ENCODE measurements around the gene KIZ. TPM values are rescaled to one million over a fixed set of nuclear protein-coding genes. Genes with fewer than 3 reads are reported as not detected.
A peak's percentile ranks its signal among the peaks of the same experiment; 100 is the strongest.

KIZ gene
- total and polyA plus RNA-seq, 2 of the 4 experiments (the other 2 are of a cell fraction) = 9.9 to 14.0 TPM

- Histone ChIP-seq H3K9ac (ENCODE audit: low read depth, low read length) (no peak within 1 kb of the TSS), H4K91ac (ENCODE audit: insufficient read depth, low read depth, low read length) (no peak within 1 kb of the TSS), H2BK15ac (ENCODE audit: low read depth, low read length) (no peak within 1 kb of the TSS), H4K20me1 (ENCODE audit: insufficient read depth, low read length) (no peaks in the 10 kb centered on the region), H2AFZ (replicated peaks; ENCODE audit: low read length, poor library complexity) (peak within 1 kb of the TSS; percentile 19), H3K9me1 (ENCODE audit: insufficient read depth, low read length) (no peaks in the 10 kb centered on the region; the same call in 1 of the 2 replicates), H4K8ac (ENCODE audit: low read depth in 2 of 2, low read length in 2 of 2) (no peak within 1 kb of the TSS), H3K36me3 (ENCODE audit: control insufficient read depth, insufficient read depth, low read length) (no peaks in the 10 kb centered on the region), H3K4me2 (ENCODE audit: low read depth, low read length) (no peak within 1 kb of the TSS), H3K14ac (replicated peaks; ENCODE audit: low read depth, low read length) (no peak within 1 kb of the TSS), H2BK5ac (ENCODE audit: low read depth, low read length, poor library complexity, severe bottlenecking) (no peak within 1 kb of the TSS), H4K5ac (ENCODE audit: low read depth, low read length) (no peak within 1 kb of the TSS), H3K18ac (ENCODE audit: low read depth, low read length) (no peak within 1 kb of the TSS), H3K27ac (ENCODE audit: insufficient read depth, low read length) (no peak within 1 kb of the TSS), H3K4me1 (ENCODE audit: control insufficient read depth, insufficient read depth, low read length) (no peaks in the 10 kb centered on the region; the same call in 1 of the 2 replicates), H2BK120ac (ENCODE audit: low read depth, low read length) (no peak within 1 kb of the TSS), H2AK9ac (replicated peaks; ENCODE audit: low read depth, low read length, poor library complexity) (no peak within 1 kb of the TSS), H3K9me3 (ENCODE audit: control insufficient read depth, insufficient read depth, low read length) (no peaks in the 10 kb centered on the region; the same call in 1 of the 2 replicates), H3K4me3 (ENCODE audit: insufficient read depth, low read depth, low read length) (no peak within 1 kb of the TSS), H3K4ac (ENCODE audit: low read depth, low read length) (no peak within 1 kb of the TSS), H2AK5ac (ENCODE audit: low read depth, low read length) (no peak within 1 kb of the TSS), H3K56ac (ENCODE audit: extremely low read depth, insufficient read depth, low read length) (no peak within 1 kb of the TSS), H3K23ac (ENCODE audit: low read depth, low read length) (no peak within 1 kb of the TSS), H3K79me1 (ENCODE audit: low read depth in 1 of 2, low read length in 2 of 2) (no peaks in the 10 kb centered on the region), H3K27me3 (ENCODE audit: control insufficient read depth, insufficient read depth, low read length) (peaks cover 72% of the 10 kb centered on the region), H2BK20ac (ENCODE audit: low read depth, low read length) (no peak within 1 kb of the TSS)
- no peak for DNase-seq
- ATAC-seq (ENCODE audit: low read depth) = no peak
- in situ Hi-C loops (cut with MboI; ENCODE audit: low sequenced_read_pairs) = no loop called here
- CTCF ChIA-PET = no interaction called here
- dilution Hi-C loops (cut with HindIII; ENCODE audit: low sequenced_read_pairs, unreplicated experiment) = no loop called here
- 5% methylated on average over 11 of the region's 43 CpGs; no CpG with 5 or more reads in 1 of the 2 experiments for WGBS, 2 experiments (ENCODE audit: extremely low coverage in 2 of 2, insufficient read length in 1 of 2)
- POLR2A ChIA-PET (ENCODE audit: unreplicated experiment) = no interaction called here
- intact Hi-C loops (cut with micrococcal nuclease) = no loop called here
- BruUV-seq (replicated peaks) = no TSS peak
- TF ChIP-seq CHD1 (IDR thresholded peaks at IDR 0.05; ENCODE audit: low read depth, low read length) (no peak), RCOR1 (IDR thresholded peaks at IDR 0.05; ENCODE audit: insufficient replicate concordance, low read length) (no peak), CEBPB (IDR thresholded peaks at IDR 0.05; ENCODE audit: low read depth, low read length) (no peak), MAFK (IDR thresholded peaks at IDR 0.05; ENCODE audit: low read depth, low read length) (no peak), USF2 (IDR thresholded peaks at IDR 0.05; ENCODE audit: low read depth, low read length) (no peak), RAD21 (IDR thresholded peaks at IDR 0.05; ENCODE audit: low read length) (no peak), MAZ (IDR thresholded peaks at IDR 0.05; ENCODE audit: borderline replicate concordance, low read depth, low read length) (no peak), ELK1 (IDR thresholded peaks at IDR 0.05; ENCODE audit: borderline replicate concordance, low read depth, low read length) (no peak), FOS (IDR thresholded peaks at IDR 0.05; ENCODE audit: low read depth, low read length) (no peak), NFE2L2 (IDR thresholded peaks at IDR 0.05; ENCODE audit: low read depth, low read length) (no peak), BHLHE40 (IDR thresholded peaks at IDR 0.05; ENCODE audit: low read depth, low read length) (no peak), RFX5 (IDR thresholded peaks at IDR 0.05; ENCODE audit: low read depth, low read length) (no peak), SMC3 (IDR thresholded peaks at IDR 0.05; ENCODE audit: low read depth, low read length) (no peak), MXI1 (IDR thresholded peaks at IDR 0.05; ENCODE audit: borderline replicate concordance, low read depth, low read length) (no peak), POLR2A (IDR thresholded peaks at IDR 0.05; ENCODE audit: low read depth, low read length) (no peak)
Measured at GRCh38 chr20:21106171-21107017, 19.5 kb upstream of the KIZ start, which contains the start of gene LINC00237. Gene LINC00237 (minus strand): TSS chr20:21106358.

All from IMR-90 (cell line).